Right lobe of liver (tissue), 4 donors: ENCODE data around the gene AADAC.

ENCODE experiments used
- CTCF ChIP-seq, 4 donors: fragments of 200-600 bp in 3 of 4; fragments of 450-650 bp in 1 of 4; IDR thresholded peaks; one replicate each; pipeline versions ENCODE4 v1.5.1 to v1.8.0; 2016 to 2022; ENCODE audit warnings: antibody characterized with exemption in 4 of 4, mild to moderate bottlenecking in 2 of 4
- POLR2A ChIP-seq: fragments of 450-650 bp; IDR thresholded peaks from one replicate; pipeline ENCODE4 v1.6.1; 2017; ENCODE audit warnings: antibody characterized with exemption, mild to moderate bottlenecking
- donor health status: DM: no; HTN: no; CAD: no.
- donor health status: DM: no; HTN: no; CAD: no.
- donor health status: DM: no; HTN: yes; CAD: no.

DNA sequence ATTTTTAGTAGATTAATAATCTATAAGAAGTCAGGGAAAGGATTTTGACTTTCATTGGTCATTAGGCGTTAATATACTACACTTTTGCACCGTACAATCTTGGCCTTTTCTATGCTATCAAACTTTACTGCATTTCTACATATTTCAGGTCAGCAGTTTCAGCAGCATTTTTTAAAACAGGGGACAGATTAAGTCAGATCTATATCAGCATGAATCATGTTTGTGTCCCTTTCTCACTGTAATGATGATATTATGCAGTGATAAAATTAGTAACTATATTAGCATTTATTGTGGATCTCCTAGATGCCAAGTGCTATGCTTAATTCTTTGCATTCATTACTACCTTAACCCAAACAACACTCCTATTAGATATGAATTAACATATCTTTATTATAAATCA lies 20.3 kb upstream of the AADAC start:
- TF ChIP-seq CTCF (IDR thresholded peaks at IDR 0.05) (no peak), POLR2A (no peak)
